GM18505 (cell line): ENCODE measurements around the gene DNAH3.
"Not testable (repeated sequence)": the region's sequence is repeated elsewhere in the genome, so short reads cannot be mapped to it uniquely, and the experiment has no call there.

Source experiments
- ATAC-seq: cut with Tn5 transposase; IDR thresholded peaks from one replicate; pipeline ENCODE4 v1.9.1; 2021; ENCODE audit not compliant: unreplicated experiment
- POLR2A ChIP-seq: IDR thresholded peaks from 4 replicates; pipeline ENCODE4 v1.6.1; 2011; ENCODE audit warnings: borderline replicate concordance; ENCODE audit not compliant: insufficient read depth, insufficient read length; ENCODE audit errors: extremely low read depth

Gene DNAH3

GRCh38 chr16:20937736-20938135 lies 212.9 kb downstream of the DNAH3 start:
- no peak for TF ChIP-seq POLR2A
- ATAC-seq = no peak

GRCh38 chr16:20933589-20933988 lies 217.1 kb downstream of the DNAH3 start:
- no peak for TF ChIP-seq POLR2A
- ATAC-seq = no peak

- TF ChIP-seq POLR2A = no peak
- no peak for ATAC-seq
Measured at GRCh38 chr16:20931066-20931600, 219.5 kb downstream of the DNAH3 start.

GRCh38 chr16:20930365-20930690 lies 220.3 kb downstream of the DNAH3 start:
- no peak for ATAC-seq
- TF ChIP-seq POLR2A = no peak

- not testable (repeated sequence) for ATAC-seq
Measured at GRCh38 chr16:20929676-20930364, 220.8 kb downstream of the DNAH3 start.

- ATAC-seq = no peak
- TF ChIP-seq POLR2A = no peak
Measured at GRCh38 chr16:20928774-20929411, 221.8 kb downstream of the DNAH3 start.

GRCh38 chr16:20925751-20926150 lies 224.9 kb downstream of the DNAH3 start:
- ATAC-seq = no peak
- TF ChIP-seq POLR2A = no peak

GRCh38 chr16:20923876-20924275 lies 226.8 kb downstream of the DNAH3 start:
- no peak for TF ChIP-seq POLR2A
- no peak for ATAC-seq

- no peak for ATAC-seq
- no peak for TF ChIP-seq POLR2A
Measured at GRCh38 chr16:20920799-20921198, 229.8 kb downstream of the DNAH3 start.

GRCh38 chr16:20920091-20920490 lies 230.6 kb downstream of the DNAH3 start:
- ATAC-seq = no peak
- no peak for TF ChIP-seq POLR2A

- no peak for ATAC-seq
- TF ChIP-seq POLR2A = no peak
Measured at GRCh38 chr16:20918486-20919239, 232.0 kb downstream of the DNAH3 start.

GRCh38 chr16:20916942-20917341 lies 233.7 kb downstream of the DNAH3 start:
- no peak for TF ChIP-seq POLR2A
- ATAC-seq = no peak

- no peak for TF ChIP-seq POLR2A
- no peak for ATAC-seq
Measured at GRCh38 chr16:20916289-20916688, 234.4 kb downstream of the DNAH3 start.

- ATAC-seq = no peak
- no peak for TF ChIP-seq POLR2A
Measured at GRCh38 chr16:20911361-20911760, 239.3 kb downstream of the DNAH3 start.
